T-helper 17 cell (primary cell): ENCODE results near the gene ZNF200. TPM values are rescaled to one million over a fixed set of nuclear protein-coding genes. Genes with fewer than 3 reads are reported as not detected.

Source experiments
- ATAC-seq: fragments of 150-1000 bp; cut with Tn5 transposase; 2 replicates; pipeline ENCODE4 v1.10.0; 2021; ENCODE audit warnings: mild to moderate bottlenecking, moderate library complexity
- DNase-seq, 3 donors: peaks; one replicate each; pipeline versions ENCODE4 v3.0.0 to v3.0.0-alpha.2; 2020 to 2021
- H3K9me3 ChIP-seq: one replicate; pipeline ENCODE4 v1.7.0; 2013; ENCODE audit warnings: low read length, mild to moderate bottlenecking; ENCODE audit not compliant: control insufficient read depth, poor library complexity, severe bottlenecking
- H3K27ac Mint-ChIP-seq: one replicate; pipeline ENCODE4 v1.8.0; 2022; ENCODE audit warnings: mild to moderate bottlenecking, moderate library complexity, mixed read lengths
- H3K27me3 Mint-ChIP-seq: one replicate; pipeline ENCODE4 v1.8.0; 2022; ENCODE audit warnings: mixed read lengths
- H3K36me3 Mint-ChIP-seq: one replicate; pipeline ENCODE4 v1.8.0; 2022; ENCODE audit warnings: low read depth, mixed read lengths
- H3K4me1 Mint-ChIP-seq: one replicate; pipeline ENCODE4 v1.8.0; 2022; ENCODE audit warnings: mild to moderate bottlenecking, mixed read lengths
- H3K4me3 Mint-ChIP-seq: one replicate; pipeline ENCODE4 v1.8.0; 2022; ENCODE audit warnings: mild to moderate bottlenecking, moderate library complexity, mixed read lengths
- total RNA-seq, 4 donors: library from RNA in 2 of 4; stranded (reverse) in 2 of 4; gene quantifications; one replicate each; pipeline ENCODE4 v1.2.3 and lab custom pipeline; 2022 to 2026

Gene ZNF200
- total RNA-seq, 2 donors from 2014 or later: 3.2 to 4.8 TPM

- no peak overlapping the region for H3K4me3 Mint-ChIP-seq
- H3K36me3 Mint-ChIP-seq: no peaks in the 10 kb centered on the region
- H3K4me1 Mint-ChIP-seq: no peaks in the 10 kb centered on the region
- peaks cover 34% of the 10 kb centered on the region for H3K27me3 Mint-ChIP-seq
- H3K9me3 ChIP-seq: no peaks in the 10 kb centered on the region
- no peak for DNase-seq
- H3K27ac Mint-ChIP-seq: no peak overlapping the region
- no peak for ATAC-seq
Observed at GRCh38 chr16:3243882-3244281, 8.9 kb upstream of the ZNF200 start.

GRCh38 chr16:3242709-3243108, 7.8 kb upstream of the ZNF200 start:
- Mint-ChIP-seq H3K4me3 (no peak overlapping the region), H3K4me1 (no peaks in the 10 kb centered on the region), H3K27me3 (peaks cover 34% of the 10 kb centered on the region), H3K36me3 (no peaks in the 10 kb centered on the region), H3K27ac (no peak overlapping the region)
- H3K9me3 ChIP-seq: no peaks in the 10 kb centered on the region
- ATAC-seq (no peak), DNase-seq (no peak)

GRCh38 chr16:3241761-3242160, 6.8 kb upstream of the ZNF200 start:
- no peaks in the 10 kb centered on the region for H3K9me3 ChIP-seq
- DNase-seq (no peak), ATAC-seq (no peak)
- Mint-ChIP-seq H3K27me3 (peaks cover 34% of the 10 kb centered on the region), H3K27ac (no peak overlapping the region), H3K36me3 (no peaks in the 10 kb centered on the region), H3K4me1 (no peaks in the 10 kb centered on the region), H3K4me3 (no peak overlapping the region)

- Mint-ChIP-seq H3K4me1 (peaks cover 17% of the 10 kb centered on the region), H3K27ac (peak overlapping the region; percentile 86), H3K4me3 (peak overlapping the region; percentile 69), H3K27me3 (peaks cover 5% of the 10 kb centered on the region), H3K36me3 (peaks cover 10% of the 10 kb centered on the region)
- ATAC-seq: peak; percentile 16
- peak; percentile 28 to 52 (median 42) for DNase-seq
- no peaks in the 10 kb centered on the region for H3K9me3 ChIP-seq
Observed at GRCh38 chr16:3235856-3236669, 1.1 kb upstream of the ZNF200 start.

GRCh38 chr16:3234543-3234856, 458 bp downstream of the ZNF200 start:
- Mint-ChIP-seq H3K36me3 (peaks cover 16% of the 10 kb centered on the region), H3K27ac (peak overlapping the region; percentile 94), H3K4me1 (peaks cover 17% of the 10 kb centered on the region), H3K27me3 (no peaks in the 10 kb centered on the region), H3K4me3 (peak overlapping the region; percentile 94)
- no peaks in the 10 kb centered on the region for H3K9me3 ChIP-seq
- DNase-seq (no peak), ATAC-seq (no peak)

GRCh38 chr16:3223913-3224515, 10.9 kb downstream of the ZNF200 start:
- Mint-ChIP-seq H3K27ac (no peak overlapping the region), H3K36me3 (peaks cover 10% of the 10 kb centered on the region), H3K4me1 (no peaks in the 10 kb centered on the region), H3K4me3 (no peak overlapping the region), H3K27me3 (no peaks in the 10 kb centered on the region)
- DNase-seq (no peak), ATAC-seq (no peak)
- peaks cover 27% of the 10 kb centered on the region for H3K9me3 ChIP-seq

GRCh38 chr16:3220839-3221238, 14.1 kb downstream of the ZNF200 start:
- peaks cover 27% of the 10 kb centered on the region for H3K9me3 ChIP-seq
- no peaks in the 10 kb centered on the region for H3K27me3 Mint-ChIP-seq
- peaks cover 4% of the 10 kb centered on the region for H3K4me1 Mint-ChIP-seq
- DNase-seq: no peak
- H3K36me3 Mint-ChIP-seq: peaks cover 5% of the 10 kb centered on the region
- no peak overlapping the region for H3K27ac Mint-ChIP-seq
- ATAC-seq: no peak
- H3K4me3 Mint-ChIP-seq: no peak overlapping the region

GRCh38 chr16:3216263-3216640, 18.7 kb downstream of the ZNF200 start:
- peak overlapping the region; percentile 71 for H3K4me3 Mint-ChIP-seq

GRCh38 chr16:3215601-3216262, 19.2 kb downstream of the ZNF200 start:
- DNase-seq (no peak), ATAC-seq (no peak)
- H3K27ac Mint-ChIP-seq: peak overlapping the region; percentile 85
- H3K4me1 Mint-ChIP-seq: peaks cover 15% of the 10 kb centered on the region
- no peaks in the 10 kb centered on the region for H3K27me3 Mint-ChIP-seq
- H3K9me3 ChIP-seq: no peaks in the 10 kb centered on the region
- no peaks in the 10 kb centered on the region for H3K36me3 Mint-ChIP-seq
- H3K4me3 Mint-ChIP-seq: peak overlapping the region; percentile 71

More at GRCh38 chr16:3216263-3216640, 18.7 kb downstream of the ZNF200 start:
- Mint-ChIP-seq H3K4me1 (peaks cover 15% of the 10 kb centered on the region), H3K27ac (peak overlapping the region; percentile 85), H3K27me3 (no peaks in the 10 kb centered on the region), H3K36me3 (no peaks in the 10 kb centered on the region)
- no peak for ATAC-seq
- H3K9me3 ChIP-seq: no peaks in the 10 kb centered on the region
- DNase-seq: no peak

GRCh38 chr16:3214904-3215600, 19.9 kb downstream of the ZNF200 start:
- Mint-ChIP-seq H3K36me3 (no peaks in the 10 kb centered on the region), H3K4me3 (peak overlapping the region; percentile 71), H3K27me3 (no peaks in the 10 kb centered on the region), H3K4me1 (peaks cover 15% of the 10 kb centered on the region), H3K27ac (peak overlapping the region; percentile 85)
- no peaks in the 10 kb centered on the region for H3K9me3 ChIP-seq
- ATAC-seq: peak; percentile 91
- no peak for DNase-seq

GRCh38 chr16:3212567-3212966, 22.4 kb downstream of the ZNF200 start:
- H3K4me1 Mint-ChIP-seq: peaks cover 15% of the 10 kb centered on the region
- ATAC-seq (no peak), DNase-seq (no peak)
- H3K9me3 ChIP-seq: no peaks in the 10 kb centered on the region
- H3K27me3 Mint-ChIP-seq: no peaks in the 10 kb centered on the region
- H3K36me3 Mint-ChIP-seq: no peaks in the 10 kb centered on the region
- no peak overlapping the region for H3K4me3 Mint-ChIP-seq
- H3K27ac Mint-ChIP-seq: no peak overlapping the region

- Mint-ChIP-seq H3K36me3 (no peaks in the 10 kb centered on the region), H3K4me1 (peaks cover 15% of the 10 kb centered on the region), H3K27me3 (no peaks in the 10 kb centered on the region), H3K27ac (peak overlapping the region; percentile 16), H3K4me3 (no peak overlapping the region)
- DNase-seq: no peak
- H3K9me3 ChIP-seq: no peaks in the 10 kb centered on the region
- ATAC-seq: no peak
Observed at GRCh38 chr16:3212006-3212405, 23.0 kb downstream of the ZNF200 start.
